Peyer's patch (tissue), 4 donors: ENCODE data around the gene IRF5.

ENCODE experiments used
- CTCF ChIP-seq, 6 experiments: fragments of 450-650 bp in 4 of 6; fragments of 200-600 bp in 2 of 6; sonication (generic) in 1 of 6; IDR thresholded peaks; one replicate each; pipeline ENCODE4 v1.5.1; 2017 to 2019; ENCODE audit warnings: antibody characterized with exemption in 6 of 6, mild to moderate bottlenecking in 3 of 6, moderate library complexity in 1 of 6
- POLR2A ChIP-seq, 2 donors: fragments of 450-650 bp; IDR thresholded peaks; one replicate each; pipeline ENCODE4 v1.5.1; 2017; ENCODE audit warnings: antibody characterized with exemption in 2 of 2, mild to moderate bottlenecking in 2 of 2, moderate library complexity in 2 of 2

GRCh38 chr7:128915841-128916642 is 21.7 kb upstream of the IRF5 start:
- TF ChIP-seq CTCF (IDR thresholded peaks at IDR 0.05) (no peak), POLR2A (IDR thresholded peaks at IDR 0.05) (no peak)
